Lower lobe of right lung (tissue), 2 donors: ENCODE measurements around the gene RALGPS1. TPM values are rescaled to one million over a fixed set of nuclear protein-coding genes. Genes with fewer than 3 reads are reported as not detected.

Source experiments
- ATAC-seq, 2 donors: fragments of 200-7000 bp; cut with Tn5 transposase; one replicate each; pipeline ENCODE4 v1.9.1; 2020 to 2022; ENCODE audit warnings: mild to moderate bottlenecking in 2 of 2, moderate library complexity in 2 of 2
- DNase-seq: peaks from one replicate; pipeline ENCODE4 v3.0.0-alpha.2; 2020
- H3K27ac ChIP-seq: fragments of 200-600 bp; one replicate; pipeline ENCODE4 v1.8.0; 2022
- H3K27me3 ChIP-seq: fragments of 200-600 bp; one replicate; pipeline ENCODE4 v1.8.0; 2022; ENCODE audit warnings: low read depth
- H3K36me3 ChIP-seq: fragments of 200-600 bp; one replicate; pipeline ENCODE4 v1.8.0; 2022; ENCODE audit warnings: mild to moderate bottlenecking
- H3K4me1 ChIP-seq: fragments of 200-600 bp; one replicate; pipeline ENCODE4 v1.8.0; 2022
- H3K4me3 ChIP-seq: fragments of 200-600 bp; one replicate; pipeline ENCODE4 v1.8.0; 2022; ENCODE audit warnings: mild to moderate bottlenecking
- H3K9me3 ChIP-seq: fragments of 200-600 bp; one replicate; pipeline ENCODE4 v1.8.0; 2022
- CTCF ChIP-seq: fragments of 200-600 bp; IDR thresholded peaks from one replicate; pipeline ENCODE4 v1.8.0; 2022; ENCODE audit warnings: antibody characterized with exemption, mild to moderate bottlenecking
- intact Hi-C: fragments of 100-400 bp; cut with DNase I; formaldehyde crosslinking; loops from one replicate; pipeline ENCODE4 v1.11.0; 2022
- total RNA-seq: library from RNA; stranded (reverse); fragmentation: NEBNext Ultra II Directional; extraction: Animal tissue kit (Norgen Biotek cat#: 25700); gene quantifications from one replicate; pipeline ENCODE4 v1.2.1, GENCODE V29; 2021
- donor health status: DM: no; HTN: yes; CAD: no; lungs with severe emphysema.

Gene RALGPS1
- total RNA-seq, 1 donor from 2014 or later = 17.6 TPM

GRCh38 chr9:127253446-127253845, 338.9 kb downstream of the RALGPS1 start:
- no peaks in the 10 kb centered on the region for H3K4me1 ChIP-seq
- no peaks in the 10 kb centered on the region for H3K36me3 ChIP-seq
- TF ChIP-seq CTCF = no peak
- no peaks in the 10 kb centered on the region for H3K27me3 ChIP-seq
- DNase-seq (no peak), ATAC-seq (no peak)
- no peaks in the 10 kb centered on the region for H3K9me3 ChIP-seq
- intact Hi-C loops = no loop called here
- no peak overlapping the region for H3K4me3 ChIP-seq
- H3K27ac ChIP-seq = no peak overlapping the region

- no peak overlapping the region for H3K27ac ChIP-seq
- H3K4me3 ChIP-seq = no peak overlapping the region
- no peak for TF ChIP-seq CTCF
- H3K27me3 ChIP-seq = no peaks in the 10 kb centered on the region
- DNase-seq = no peak
- intact Hi-C loops = no loop called here
- H3K4me1 ChIP-seq = no peaks in the 10 kb centered on the region
- H3K9me3 ChIP-seq = no peaks in the 10 kb centered on the region
- ATAC-seq = no peak
- no peaks in the 10 kb centered on the region for H3K36me3 ChIP-seq
Observed at GRCh38 chr9:127255692-127256091, 341.1 kb downstream of the RALGPS1 start.

- intact Hi-C loops = no loop called here
- ATAC-seq = no peak
- TF ChIP-seq CTCF = no peak
- no peak overlapping the region for H3K27ac ChIP-seq
- no peaks in the 10 kb centered on the region for H3K36me3 ChIP-seq
- H3K4me1 ChIP-seq = no peaks in the 10 kb centered on the region
- no peak for DNase-seq
- no peaks in the 10 kb centered on the region for H3K27me3 ChIP-seq
- H3K4me3 ChIP-seq = no peak overlapping the region
- no peaks in the 10 kb centered on the region for H3K9me3 ChIP-seq
Observed at GRCh38 chr9:127256324-127256723, 341.7 kb downstream of the RALGPS1 start.

GRCh38 chr9:127258606-127259471, 344.3 kb downstream of the RALGPS1 start:
- Histone ChIP-seq H3K9me3 (no peaks in the 10 kb centered on the region), H3K4me3 (no peak overlapping the region), H3K4me1 (no peaks in the 10 kb centered on the region), H3K27me3 (no peaks in the 10 kb centered on the region), H3K36me3 (no peaks in the 10 kb centered on the region), H3K27ac (no peak overlapping the region)
- intact Hi-C loops = no loop called here
- TF ChIP-seq CTCF = no peak
- no peak for ATAC-seq
- DNase-seq = no peak

GRCh38 chr9:127262602-127263001, 348.0 kb downstream of the RALGPS1 start:
- no peaks in the 10 kb centered on the region for H3K4me1 ChIP-seq
- H3K9me3 ChIP-seq = no peaks in the 10 kb centered on the region
- intact Hi-C loops = no loop called here
- no peak overlapping the region for H3K4me3 ChIP-seq
- no peaks in the 10 kb centered on the region for H3K36me3 ChIP-seq
- H3K27me3 ChIP-seq = no peaks in the 10 kb centered on the region
- DNase-seq = no peak
- TF ChIP-seq CTCF = no peak
- H3K27ac ChIP-seq = no peak overlapping the region
- no peak for ATAC-seq
